Activated T-helper 1 cell treated with Interleukin-2 at 50 U/mL for 16 hours (primary cell): ENCODE results near the gene GNG3.
"Not testable (repeated sequence)": the region's sequence is repeated elsewhere in the genome, so short reads cannot be mapped to it uniquely, and the experiment has no call there.

ENCODE experiments used
- DNase-seq: peaks from one replicate; pipeline ENCODE4 v3.0.0-alpha.2; 2020; ENCODE audit warnings: low read depth

The GNG3 gene

GRCh38 chr11:62707277-62707861 is at the start of gene GNG3, which contains the start of gene BSCL2:
GNG3 (plus strand) TSS chr11:62707676; CDS start chr11:62708296, 620 bp downstream.
BSCL2 (minus strand) TSS chr11:62707424; CDS start chr11:62707195, 229 bp downstream.
- DNase-seq = no peak

GRCh38 chr11:62664405-62665074 is 42.9 kb upstream of the GNG3 start:
- DNase-seq = no peak

GRCh38 chr11:62665075-62665598 is 42.3 kb upstream of the GNG3 start, which contains the start of the genes C11orf98 and CSKMT:
C11orf98 (minus strand) TSS chr11:62665210; CDS start chr11:62665169, 41 bp downstream.
CSKMT (plus strand) TSS chr11:62665312; CDS start chr11:62665880, 568 bp downstream.
- peak; percentile 94 for DNase-seq

- peak; percentile 25 for DNase-seq
Observed at GRCh38 chr11:62665599-62666258, 41.7 kb upstream of the GNG3 start.

- no peak for DNase-seq
Observed at GRCh38 chr11:62666259-62666926, 41.1 kb upstream of the GNG3 start.

- no peak for DNase-seq
Observed at GRCh38 chr11:62667460-62667859, 40.0 kb upstream of the GNG3 start.

GRCh38 chr11:62669420-62670161 is 37.9 kb upstream of the GNG3 start:
- DNase-seq = no peak

- no peak for DNase-seq
Observed at GRCh38 chr11:62671236-62671607, 36.3 kb upstream of the GNG3 start.

GRCh38 chr11:62671608-62672389 is 35.7 kb upstream of the GNG3 start, which contains the start of the genes LBHD1 and UQCC3:
LBHD1 (minus strand) TSS chr11:62672267; CDS start chr11:62670031, 2,236 bp downstream.
UQCC3 (plus strand) TSS chr11:62671673; CDS start chr11:62671746, 73 bp downstream.
- peak; percentile 50 for DNase-seq

GRCh38 chr11:62673196-62673525 is 34.3 kb upstream of the GNG3 start:
- DNase-seq = no peak

- not testable (repeated sequence) for DNase-seq
Observed at GRCh38 chr11:62675415-62675814, 32.1 kb upstream of the GNG3 start.

- DNase-seq = no peak
Observed at GRCh38 chr11:62676698-62677097, 30.8 kb upstream of the GNG3 start.

GRCh38 chr11:62677156-62677555 is 30.3 kb upstream of the GNG3 start:
- DNase-seq = no peak

- DNase-seq = no peak
Observed at GRCh38 chr11:62677714-62678113, 29.8 kb upstream of the GNG3 start.

GRCh38 chr11:62678433-62678769 is 29.1 kb upstream of the GNG3 start:
- no peak for DNase-seq

- peak; percentile 72 for DNase-seq
Observed at GRCh38 chr11:62678770-62679696, 28.4 kb upstream of the GNG3 start, which contains the start of gene UBXN1. UBXN1 (minus strand) TSS chr11:62679073; CDS start chr11:62678923, 150 bp downstream.

GRCh38 chr11:62680825-62681240 is 26.6 kb upstream of the GNG3 start:
- no peak for DNase-seq

GRCh38 chr11:62682518-62682917 is 25.0 kb upstream of the GNG3 start:
- DNase-seq = no peak
